Peyer's patch (tissue), 4 donors: ENCODE results near the gene SEC14L6. TPM values are rescaled to one million over a fixed set of nuclear protein-coding genes. Genes with fewer than 3 reads are reported as not detected.

Source experiments
- DNase-seq, 3 donors: peaks; one replicate each; pipeline ENCODE4 v3.0.0-alpha.2; 2017 to 2019
- H3K27ac ChIP-seq, 4 donors: fragments of 200-600 bp; sonication (generic); one replicate each; pipeline ENCODE4 v1.5.1; 2016 to 2019
- H3K27me3 ChIP-seq, 2 donors: fragments of 200-600 bp; sonication (generic); one replicate each; pipeline ENCODE4 v1.5.1; 2019
- H3K36me3 ChIP-seq, 3 donors: fragments of 200-600 bp; sonication (generic); one replicate each; pipeline ENCODE4 v1.5.1; 2016 to 2019
- H3K4me1 ChIP-seq, 4 donors: fragments of 200-600 bp; sonication (generic); one replicate each; pipeline ENCODE4 v1.5.1; 2016 to 2019
- H3K4me3 ChIP-seq, 4 donors: fragments of 200-600 bp; sonication (generic); 1 replicate in 3 of 4; 2 replicates in 1 of 4; pipeline ENCODE4 v1.5.1; 2016 to 2019; ENCODE audit warnings: mild to moderate bottlenecking in 1 of 4
- H3K9me3 ChIP-seq, 4 donors: fragments of 200-600 bp; sonication (generic); one replicate each; pipeline ENCODE4 v1.5.1; 2016 to 2019; ENCODE audit warnings: mild to moderate bottlenecking in 1 of 4
- POLR2A ChIP-seq, 2 donors: fragments of 450-650 bp; IDR thresholded peaks; one replicate each; pipeline ENCODE4 v1.5.1; 2017; ENCODE audit warnings: antibody characterized with exemption in 2 of 2, mild to moderate bottlenecking in 2 of 2, moderate library complexity in 2 of 2
- total RNA-seq, 4 donors: library from RNA; depleted of rRNA; stranded (reverse); fragments of >200 nt; gene quantifications; one replicate each; pipeline ENCODE4 v1.1.0, GENCODE V29; 2016
- TF ChIP-seq, protein P1 (sequence below), 6 experiments: fragments of 450-650 bp in 4 of 6; fragments of 200-600 bp in 2 of 6; sonication (generic) in 1 of 6; IDR thresholded peaks; one replicate each; pipeline ENCODE4 v1.5.1; 2017 to 2019; ENCODE audit warnings: antibody characterized with exemption in 6 of 6, mild to moderate bottlenecking in 3 of 6, moderate library complexity in 1 of 6

Gene SEC14L6
- total RNA-seq, 4 donors from 2014 or later: 0.27 TPM; not detected in 3

DNA sequence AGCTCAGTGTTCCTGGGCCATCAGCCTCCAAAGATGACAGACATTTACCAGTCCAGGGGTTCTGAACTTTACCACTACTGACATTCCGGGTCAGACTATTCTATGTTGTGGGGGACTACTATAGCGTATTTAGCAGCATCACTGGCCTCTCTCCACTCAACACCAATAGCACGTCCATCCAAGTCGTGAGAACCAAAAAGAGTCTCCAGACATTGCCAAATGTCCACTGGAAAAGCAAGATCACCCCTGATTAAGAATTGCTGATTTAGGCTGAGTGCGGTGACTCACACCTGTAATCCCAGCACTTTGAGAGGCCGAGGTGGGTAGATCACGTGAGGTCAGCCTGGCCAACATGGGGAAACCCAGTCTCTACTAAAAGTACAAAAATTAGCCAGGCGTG, 39.9 kb upstream of the SEC14L6 start:
- no peak for DNase-seq
- Histone ChIP-seq H3K27ac (no peak overlapping the region), H3K9me3 (no peaks in the 10 kb centered on the region), H3K27me3 (no peaks in the 10 kb centered on the region), H3K36me3 (peaks cover 0 to 80% (median 0%) of the 10 kb centered on the region in 3 donors), H3K4me1 (peaks cover 0 to 17% (median 0%) of the 10 kb centered on the region in 4 donors), H3K4me3 (no peak overlapping the region)
- TF ChIP-seq, protein P1, sequence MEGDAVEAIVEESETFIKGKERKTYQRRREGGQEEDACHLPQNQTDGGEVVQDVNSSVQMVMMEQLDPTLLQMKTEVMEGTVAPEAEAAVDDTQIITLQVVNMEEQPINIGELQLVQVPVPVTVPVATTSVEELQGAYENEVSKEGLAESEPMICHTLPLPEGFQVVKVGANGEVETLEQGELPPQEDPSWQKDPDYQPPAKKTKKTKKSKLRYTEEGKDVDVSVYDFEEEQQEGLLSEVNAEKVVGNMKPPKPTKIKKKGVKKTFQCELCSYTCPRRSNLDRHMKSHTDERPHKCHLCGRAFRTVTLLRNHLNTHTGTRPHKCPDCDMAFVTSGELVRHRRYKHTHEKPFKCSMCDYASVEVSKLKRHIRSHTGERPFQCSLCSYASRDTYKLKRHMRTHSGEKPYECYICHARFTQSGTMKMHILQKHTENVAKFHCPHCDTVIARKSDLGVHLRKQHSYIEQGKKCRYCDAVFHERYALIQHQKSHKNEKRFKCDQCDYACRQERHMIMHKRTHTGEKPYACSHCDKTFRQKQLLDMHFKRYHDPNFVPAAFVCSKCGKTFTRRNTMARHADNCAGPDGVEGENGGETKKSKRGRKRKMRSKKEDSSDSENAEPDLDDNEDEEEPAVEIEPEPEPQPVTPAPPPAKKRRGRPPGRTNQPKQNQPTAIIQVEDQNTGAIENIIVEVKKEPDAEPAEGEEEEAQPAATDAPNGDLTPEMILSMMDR (IDR thresholded peaks at IDR 0.05): no peak
- TF ChIP-seq POLR2A (IDR thresholded peaks at IDR 0.05): no peak

DNA sequence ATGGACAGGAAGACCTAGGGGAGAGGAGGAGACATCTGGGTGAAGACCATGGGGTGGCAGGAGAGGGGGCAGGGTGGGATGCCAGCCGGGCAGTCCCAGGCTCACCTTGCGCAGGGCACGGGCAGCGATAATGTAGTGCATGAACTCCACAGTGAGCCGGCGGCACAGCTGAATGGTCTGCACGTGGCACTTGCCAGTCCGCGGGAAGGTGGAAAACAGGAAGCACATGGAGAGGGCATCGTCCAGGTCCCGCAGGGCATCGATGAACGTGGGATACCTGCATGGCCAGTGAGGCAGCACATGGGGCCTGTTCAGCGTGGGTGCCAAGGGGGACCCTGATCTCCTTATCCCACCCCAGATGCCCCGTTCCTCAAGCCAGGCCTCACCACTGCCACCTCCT, 37.9 kb upstream of the SEC14L6 start:
- no peaks in the 10 kb centered on the region for H3K27me3 ChIP-seq
- H3K4me1 ChIP-seq: no peaks in the 10 kb centered on the region
- no peaks in the 10 kb centered on the region for H3K9me3 ChIP-seq
- H3K36me3 ChIP-seq: peaks cover 0 to 100% (median 0%) of the 10 kb centered on the region in 3 donors
- H3K4me3 ChIP-seq: no peak overlapping the region
- no peak for TF ChIP-seq POLR2A (IDR thresholded peaks at IDR 0.05)
- TF ChIP-seq, protein P1 (IDR thresholded peaks at IDR 0.05): no peak
- no peak overlapping the region for H3K27ac ChIP-seq
- no peak for DNase-seq

DNA sequence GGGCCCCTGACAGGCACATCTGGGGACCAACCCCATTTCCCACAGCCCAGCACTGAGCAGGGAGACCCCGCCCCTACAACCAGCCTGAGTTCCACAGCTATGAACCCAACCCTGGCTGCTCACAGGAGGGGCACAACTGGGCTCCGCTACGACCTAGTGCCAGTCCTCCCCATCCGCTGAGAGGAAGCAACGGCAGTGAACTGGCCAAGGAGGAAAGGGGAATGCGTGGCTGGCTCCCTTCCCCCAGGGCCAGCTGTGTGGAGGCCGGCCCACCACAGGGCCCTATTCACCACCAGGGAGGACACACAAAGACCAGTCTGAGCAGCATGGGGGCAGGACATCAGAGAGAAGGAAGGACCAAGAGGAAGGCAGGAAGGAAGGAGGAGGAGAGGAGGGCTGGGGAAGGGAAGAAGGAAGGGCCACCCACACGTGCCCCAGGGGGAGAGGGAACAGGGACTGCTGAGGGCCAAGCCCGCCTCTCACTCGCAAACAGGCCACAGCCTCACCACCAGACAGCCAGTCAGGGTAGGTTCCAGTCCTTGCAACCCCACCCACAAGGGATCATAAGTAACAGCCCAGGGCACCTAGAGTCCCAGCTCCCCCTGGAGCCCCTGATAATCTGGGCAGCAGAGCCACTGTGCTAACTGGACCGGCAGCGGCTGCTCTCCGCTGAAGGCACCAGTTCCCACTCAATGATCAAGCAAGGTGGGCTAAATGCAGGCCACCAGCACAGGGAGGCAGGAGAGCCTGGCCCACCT, 36.4 kb upstream of the SEC14L6 start:
- no peak overlapping the region for H3K4me3 ChIP-seq
- no peaks in the 10 kb centered on the region for H3K9me3 ChIP-seq
- H3K27ac ChIP-seq: no peak overlapping the region
- no peak for DNase-seq
- no peak for TF ChIP-seq POLR2A (IDR thresholded peaks at IDR 0.05)
- TF ChIP-seq, protein P1 (IDR thresholded peaks at IDR 0.05): no peak
- H3K27me3 ChIP-seq: no peaks in the 10 kb centered on the region
- peaks cover 0 to 100% (median 2%) of the 10 kb centered on the region in 3 donors for H3K36me3 ChIP-seq
- H3K4me1 ChIP-seq: no peaks in the 10 kb centered on the region

DNA sequence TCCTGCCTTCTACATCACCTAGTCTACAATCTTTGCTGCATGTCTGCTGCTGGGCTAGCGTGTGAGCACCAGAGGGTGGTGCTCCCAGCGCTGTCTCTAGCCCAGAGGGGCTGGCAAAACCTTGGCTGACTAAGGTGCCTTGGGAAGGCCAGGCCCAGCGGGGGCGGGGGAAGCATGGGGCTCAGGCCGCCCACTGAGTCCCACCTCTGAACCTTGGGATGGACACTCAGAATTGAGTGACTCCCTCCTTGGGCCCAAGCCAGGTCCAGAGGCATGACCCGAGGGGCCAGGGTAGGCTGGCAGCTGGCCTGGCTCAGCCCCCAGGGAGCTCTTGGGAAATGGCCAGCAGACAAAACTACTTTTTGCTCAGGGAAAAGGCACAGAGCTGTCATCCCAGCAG, 35.5 kb upstream of the SEC14L6 start:
- H3K27ac ChIP-seq: no peak overlapping the region
- TF ChIP-seq POLR2A (IDR thresholded peaks at IDR 0.05): no peak
- TF ChIP-seq, protein P1 (IDR thresholded peaks at IDR 0.05): no peak
- DNase-seq: no peak
- no peaks in the 10 kb centered on the region for H3K4me1 ChIP-seq
- no peaks in the 10 kb centered on the region for H3K27me3 ChIP-seq
- H3K4me3 ChIP-seq: no peak overlapping the region
- no peaks in the 10 kb centered on the region for H3K9me3 ChIP-seq
- peaks cover 0 to 100% (median 2%) of the 10 kb centered on the region in 3 donors for H3K36me3 ChIP-seq

DNA sequence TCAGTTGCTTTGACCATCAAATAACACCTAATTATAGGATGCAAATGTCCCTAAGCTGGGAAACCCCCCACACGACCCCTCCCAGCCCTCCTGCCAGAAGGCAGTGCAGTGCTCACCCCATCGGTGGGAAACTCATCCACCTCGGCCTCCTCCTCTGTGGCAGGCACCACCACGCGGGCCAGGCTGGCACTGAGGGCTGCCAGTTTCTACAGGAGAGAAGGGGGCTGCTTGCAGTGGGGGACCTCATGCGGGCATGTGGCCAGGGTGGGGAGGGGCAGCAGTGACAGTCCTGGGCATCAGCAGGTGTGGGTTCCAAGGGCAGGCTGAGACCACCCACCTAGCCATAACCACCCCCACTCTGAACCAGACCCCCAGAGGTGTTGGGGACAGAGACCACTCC, 34.4 kb upstream of the SEC14L6 start:
- DNase-seq: no peak

More for the DNA sequence above, 34.4 kb upstream of the SEC14L6 start:
- no peaks in the 10 kb centered on the region for H3K9me3 ChIP-seq
- TF ChIP-seq, protein P1 (IDR thresholded peaks at IDR 0.05): no peak
- no peak for TF ChIP-seq POLR2A (IDR thresholded peaks at IDR 0.05)
- peaks cover 0 to 97% (median 2%) of the 10 kb centered on the region in 3 donors for H3K36me3 ChIP-seq
- peaks cover 0 to 8% (median 0%) of the 10 kb centered on the region in 4 donors for H3K4me1 ChIP-seq
- H3K27ac ChIP-seq: no peak overlapping the region
- no peak overlapping the region for H3K4me3 ChIP-seq
- no peaks in the 10 kb centered on the region for H3K27me3 ChIP-seq
